ENCODE results near the gene CEP57L1. TPM values are rescaled to one million over a fixed set of nuclear protein-coding genes. Genes with fewer than 3 reads are reported as not detected.

CEP57L1 gene
- total and polyA plus RNA-seq, 9 donors = 14.5 to 30.9 (median 17.3) TPM

GRCh38 chr6:109087661-109088264 lies 7.5 kb upstream of the CEP57L1 start:
- DNase-seq = no peak
- no peaks in the 10 kb centered on the region for H3K9me3 ChIP-seq (replicated peaks; ENCODE audit: control insufficient read depth, low read depth, low read length)
- H3K4me1 ChIP-seq (ENCODE audit: control insufficient read depth, insufficient read depth, low read length) = peaks cover 8% of the 10 kb centered on the region
- peaks cover 3% of the 10 kb centered on the region for H3K36me3 ChIP-seq (ENCODE audit: control insufficient read depth, insufficient read depth, low read length)
- H3K4me3 ChIP-seq (ENCODE audit: low read length) = no peak overlapping the region
- H3K27ac ChIP-seq (ENCODE audit: low read length) = peak overlapping the region; percentile 63
- H3K27me3 ChIP-seq (ENCODE audit: control insufficient read depth, insufficient read depth, low read length) = no peaks in the 10 kb centered on the region
- WGBS (ENCODE audit: insufficient coverage) = 77% methylated on average over 2 of the region's 5 CpGs

- DNase-seq = no peak
- no peaks in the 10 kb centered on the region for H3K9me3 ChIP-seq (replicated peaks; ENCODE audit: control insufficient read depth, low read depth, low read length)
- H3K4me1 ChIP-seq (ENCODE audit: control insufficient read depth, insufficient read depth, low read length) = peaks cover 8% of the 10 kb centered on the region
- H3K36me3 ChIP-seq (ENCODE audit: control insufficient read depth, insufficient read depth, low read length) = peaks cover 3% of the 10 kb centered on the region
- H3K27me3 ChIP-seq (ENCODE audit: control insufficient read depth, insufficient read depth, low read length) = no peaks in the 10 kb centered on the region
- H3K4me3 ChIP-seq (ENCODE audit: low read length) = no peak overlapping the region
- no CpG with 5 or more reads among the region's 1 CpG for WGBS (ENCODE audit: insufficient coverage)
- no peak overlapping the region for H3K27ac ChIP-seq (ENCODE audit: low read length)
These were observed 6.3 kb upstream of the CEP57L1 start for GRCh38 chr6:109088995-109089394.

- H3K4me3 ChIP-seq (ENCODE audit: low read length) = peak overlapping the region; percentile 81
- no peaks in the 10 kb centered on the region for H3K36me3 ChIP-seq (ENCODE audit: control insufficient read depth, insufficient read depth, low read length)
- 88% methylated on average over 3 of the region's 5 CpGs for WGBS (ENCODE audit: insufficient coverage)
- H3K27me3 ChIP-seq (ENCODE audit: control insufficient read depth, insufficient read depth, low read length) = no peaks in the 10 kb centered on the region
- DNase-seq = no peak
- no peak overlapping the region for H3K27ac ChIP-seq (ENCODE audit: low read length)
- H3K9me3 ChIP-seq (replicated peaks; ENCODE audit: control insufficient read depth, low read depth, low read length) = no peaks in the 10 kb centered on the region
- H3K4me1 ChIP-seq (ENCODE audit: control insufficient read depth, insufficient read depth, low read length) = peaks cover 11% of the 10 kb centered on the region
These were observed 3.8 kb upstream of the CEP57L1 start for GRCh38 chr6:109091314-109092024.

- DNase-seq = no peak
- no peaks in the 10 kb centered on the region for H3K27me3 ChIP-seq (ENCODE audit: control insufficient read depth, insufficient read depth, low read length)
- H3K27ac ChIP-seq (ENCODE audit: low read length) = no peak overlapping the region
- H3K36me3 ChIP-seq (ENCODE audit: control insufficient read depth, insufficient read depth, low read length) = no peaks in the 10 kb centered on the region
- H3K9me3 ChIP-seq (replicated peaks; ENCODE audit: control insufficient read depth, low read depth, low read length) = no peaks in the 10 kb centered on the region
- no CpG with 5 or more reads among the region's 1 CpG for WGBS (ENCODE audit: insufficient coverage)
- H3K4me1 ChIP-seq (ENCODE audit: control insufficient read depth, insufficient read depth, low read length) = peaks cover 13% of the 10 kb centered on the region
- peak overlapping the region; percentile 81 for H3K4me3 ChIP-seq (ENCODE audit: low read length)
These were observed 3.2 kb upstream of the CEP57L1 start for GRCh38 chr6:109092074-109092473.

GRCh38 chr6:109093732-109094415 lies 1.4 kb upstream of the CEP57L1 start:
- peaks cover 11% of the 10 kb centered on the region for H3K4me1 ChIP-seq (ENCODE audit: control insufficient read depth, insufficient read depth, low read length)
- 0% methylated on average over 15 of the region's 19 CpGs for WGBS (ENCODE audit: insufficient coverage)
- H3K27me3 ChIP-seq (ENCODE audit: control insufficient read depth, insufficient read depth, low read length) = no peaks in the 10 kb centered on the region
- H3K4me3 ChIP-seq (ENCODE audit: low read length) = peak overlapping the region; percentile 81
- H3K9me3 ChIP-seq (replicated peaks; ENCODE audit: control insufficient read depth, low read depth, low read length) = no peaks in the 10 kb centered on the region
- H3K36me3 ChIP-seq (ENCODE audit: control insufficient read depth, insufficient read depth, low read length) = peaks cover 2% of the 10 kb centered on the region
- peak; percentile 53 for DNase-seq
- H3K27ac ChIP-seq (ENCODE audit: low read length) = peak overlapping the region; percentile 100

- Histone ChIP-seq H3K4me3 (ENCODE audit: low read length) (peak within 1 kb of the TSS; percentile 81), H3K36me3 (ENCODE audit: control insufficient read depth, insufficient read depth, low read length) (peaks cover 2% of the 10 kb centered on the region), H3K27ac (ENCODE audit: low read length) (peak within 1 kb of the TSS; percentile 100), H3K4me1 (ENCODE audit: control insufficient read depth, insufficient read depth, low read length) (peaks cover 11% of the 10 kb centered on the region), H3K9me3 (replicated peaks; ENCODE audit: control insufficient read depth, low read depth, low read length) (no peaks in the 10 kb centered on the region), H3K27me3 (ENCODE audit: control insufficient read depth, insufficient read depth, low read length) (no peaks in the 10 kb centered on the region)
- DNase-seq = peak; percentile 98
- WGBS (ENCODE audit: insufficient coverage) = under 1% methylated on average over 54 of the region's 62 CpGs
These were observed 781 bp upstream of the CEP57L1 start, which contains the start of gene SESN1 for GRCh38 chr6:109094416-109095035. Gene SESN1 (minus strand): TSS chr6:109094846. CDS start chr6:109094073, 773 bp downstream.

GRCh38 chr6:109095835-109096084 lies 453 bp downstream of the CEP57L1 start:
- no peak for DNase-seq
- Histone ChIP-seq H3K9me3 (replicated peaks; ENCODE audit: control insufficient read depth, low read depth, low read length) (no peaks in the 10 kb centered on the region), H3K4me3 (ENCODE audit: low read length) (peak overlapping the region; percentile 81), H3K4me1 (ENCODE audit: control insufficient read depth, insufficient read depth, low read length) (peaks cover 8% of the 10 kb centered on the region), H3K27me3 (ENCODE audit: control insufficient read depth, insufficient read depth, low read length) (no peaks in the 10 kb centered on the region), H3K27ac (ENCODE audit: low read length) (peak overlapping the region; percentile 100), H3K36me3 (ENCODE audit: control insufficient read depth, insufficient read depth, low read length) (peaks cover 2% of the 10 kb centered on the region)
- WGBS (ENCODE audit: insufficient coverage) = 0% methylated on average over 5 of the region's 8 CpGs

GRCh38 chr6:109096208-109096607 lies 901 bp downstream of the CEP57L1 start:
- no peaks in the 10 kb centered on the region for H3K9me3 ChIP-seq (replicated peaks; ENCODE audit: control insufficient read depth, low read depth, low read length)
- H3K27ac ChIP-seq (ENCODE audit: low read length) = peak overlapping the region; percentile 100
- H3K4me3 ChIP-seq (ENCODE audit: low read length) = peak overlapping the region; percentile 81
- peaks cover 7% of the 10 kb centered on the region for H3K4me1 ChIP-seq (ENCODE audit: control insufficient read depth, insufficient read depth, low read length)
- H3K36me3 ChIP-seq (ENCODE audit: control insufficient read depth, insufficient read depth, low read length) = peaks cover 2% of the 10 kb centered on the region
- WGBS (ENCODE audit: insufficient coverage) = 57% methylated on average over 3 of the region's 6 CpGs
- no peak for DNase-seq
- no peaks in the 10 kb centered on the region for H3K27me3 ChIP-seq (ENCODE audit: control insufficient read depth, insufficient read depth, low read length)

GRCh38 chr6:109097661-109098060 lies 2.4 kb downstream of the CEP57L1 start:
- H3K27me3 ChIP-seq (ENCODE audit: control insufficient read depth, insufficient read depth, low read length) = no peaks in the 10 kb centered on the region
- H3K9me3 ChIP-seq (replicated peaks; ENCODE audit: control insufficient read depth, low read depth, low read length) = no peaks in the 10 kb centered on the region
- DNase-seq = no peak
- WGBS (ENCODE audit: insufficient coverage) = 100% methylated on average over 1 of the region's 1 CpG
- no peak overlapping the region for H3K27ac ChIP-seq (ENCODE audit: low read length)
- no peak overlapping the region for H3K4me3 ChIP-seq (ENCODE audit: low read length)
- peaks cover 5% of the 10 kb centered on the region for H3K4me1 ChIP-seq (ENCODE audit: control insufficient read depth, insufficient read depth, low read length)
- H3K36me3 ChIP-seq (ENCODE audit: control insufficient read depth, insufficient read depth, low read length) = peaks cover 4% of the 10 kb centered on the region

GRCh38 chr6:109102762-109103161 lies 7.5 kb downstream of the CEP57L1 start:
- Histone ChIP-seq H3K36me3 (ENCODE audit: control insufficient read depth, insufficient read depth, low read length) (peaks cover 4% of the 10 kb centered on the region), H3K4me3 (ENCODE audit: low read length) (no peak overlapping the region), H3K9me3 (replicated peaks; ENCODE audit: control insufficient read depth, low read depth, low read length) (no peaks in the 10 kb centered on the region), H3K4me1 (ENCODE audit: control insufficient read depth, insufficient read depth, low read length) (no peaks in the 10 kb centered on the region), H3K27ac (ENCODE audit: low read length) (no peak overlapping the region), H3K27me3 (ENCODE audit: control insufficient read depth, insufficient read depth, low read length) (no peaks in the 10 kb centered on the region)
- no peak for DNase-seq
- no CpG with 5 or more reads among the region's 1 CpG for WGBS (ENCODE audit: insufficient coverage)
